Hepatocyte (in vitro differentiated cells): ENCODE measurements around the gene SLC16A9.

Source experiments
- CTCF ChIP-seq: fragments of 200-600 bp; sonication (generic); IDR thresholded peaks from 2 replicates; pipeline ENCODE4 v1.5.1; 2016; ENCODE audit warnings: antibody characterized with exemption, mild to moderate bottlenecking; ENCODE audit not compliant: poor library complexity
- EZH2 ChIP-seq: fragments of 200-600 bp; sonication (generic); IDR thresholded peaks from 2 replicates; pipeline ENCODE4 v1.6.1; 2016; ENCODE audit warnings: antibody characterized with exemption, mild to moderate bottlenecking, borderline replicate concordance

GRCh38 chr10:59682986-59683937 is 26.4 kb downstream of the SLC16A9 start:
- TF ChIP-seq CTCF (no peak), EZH2 (no peak)
